ENCODE data around the gene IMPDH1.

The IMPDH1 gene

DNA sequence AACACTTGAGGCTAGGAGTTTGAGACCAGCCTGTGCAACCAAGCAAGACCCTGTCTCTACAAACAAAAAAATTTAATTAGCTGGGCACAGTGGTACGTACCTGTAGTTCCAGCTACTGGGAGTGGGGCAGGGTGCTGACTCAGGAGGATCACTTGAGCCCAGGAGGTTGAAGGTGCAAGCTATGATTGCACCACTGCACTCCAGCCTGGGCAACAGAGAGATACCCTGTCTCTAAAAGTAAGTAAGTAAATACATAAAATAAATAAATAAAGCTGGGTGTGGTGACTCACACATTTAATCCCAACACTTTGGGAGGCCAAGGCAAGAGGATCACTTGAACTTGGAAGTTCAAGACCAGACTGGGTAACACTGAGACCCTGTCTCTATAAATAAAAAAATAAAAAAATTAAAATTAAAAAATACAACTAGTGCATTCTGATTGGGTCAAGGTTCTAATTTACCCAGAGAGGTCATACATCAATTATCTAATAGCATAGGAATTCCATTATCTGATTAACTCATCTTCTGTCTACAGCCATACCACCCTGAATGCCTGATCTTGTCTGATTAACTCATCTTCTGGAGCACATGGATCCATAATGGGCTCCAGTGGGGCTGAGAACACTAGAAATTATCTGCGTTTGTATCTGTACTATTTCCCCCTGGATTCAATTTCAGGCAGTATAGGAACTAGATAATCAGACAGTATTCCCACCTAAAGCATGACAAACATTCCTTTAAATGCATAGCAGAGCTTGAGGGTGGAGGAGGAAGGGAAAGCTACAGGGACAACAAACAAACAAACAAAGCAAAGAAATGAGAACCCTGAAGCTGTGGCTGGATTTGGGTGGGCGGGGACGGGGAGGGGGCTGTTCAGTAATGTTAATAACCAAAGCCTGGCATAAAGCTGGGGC lies 24.9 kb upstream of the IMPDH1 start:
- TF ChIP-seq, protein P1, sequence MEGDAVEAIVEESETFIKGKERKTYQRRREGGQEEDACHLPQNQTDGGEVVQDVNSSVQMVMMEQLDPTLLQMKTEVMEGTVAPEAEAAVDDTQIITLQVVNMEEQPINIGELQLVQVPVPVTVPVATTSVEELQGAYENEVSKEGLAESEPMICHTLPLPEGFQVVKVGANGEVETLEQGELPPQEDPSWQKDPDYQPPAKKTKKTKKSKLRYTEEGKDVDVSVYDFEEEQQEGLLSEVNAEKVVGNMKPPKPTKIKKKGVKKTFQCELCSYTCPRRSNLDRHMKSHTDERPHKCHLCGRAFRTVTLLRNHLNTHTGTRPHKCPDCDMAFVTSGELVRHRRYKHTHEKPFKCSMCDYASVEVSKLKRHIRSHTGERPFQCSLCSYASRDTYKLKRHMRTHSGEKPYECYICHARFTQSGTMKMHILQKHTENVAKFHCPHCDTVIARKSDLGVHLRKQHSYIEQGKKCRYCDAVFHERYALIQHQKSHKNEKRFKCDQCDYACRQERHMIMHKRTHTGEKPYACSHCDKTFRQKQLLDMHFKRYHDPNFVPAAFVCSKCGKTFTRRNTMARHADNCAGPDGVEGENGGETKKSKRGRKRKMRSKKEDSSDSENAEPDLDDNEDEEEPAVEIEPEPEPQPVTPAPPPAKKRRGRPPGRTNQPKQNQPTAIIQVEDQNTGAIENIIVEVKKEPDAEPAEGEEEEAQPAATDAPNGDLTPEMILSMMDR (IDR thresholded peaks at IDR 0.05; ENCODE audit: insufficient read depth, low read depth, low read length, missing control alignments) = no peak
- no peak overlapping the region for H3K4me3 ChIP-seq (ENCODE audit: low read depth, low read length)
- DNase-seq (ENCODE audit: low read depth) = no peak

DNA sequence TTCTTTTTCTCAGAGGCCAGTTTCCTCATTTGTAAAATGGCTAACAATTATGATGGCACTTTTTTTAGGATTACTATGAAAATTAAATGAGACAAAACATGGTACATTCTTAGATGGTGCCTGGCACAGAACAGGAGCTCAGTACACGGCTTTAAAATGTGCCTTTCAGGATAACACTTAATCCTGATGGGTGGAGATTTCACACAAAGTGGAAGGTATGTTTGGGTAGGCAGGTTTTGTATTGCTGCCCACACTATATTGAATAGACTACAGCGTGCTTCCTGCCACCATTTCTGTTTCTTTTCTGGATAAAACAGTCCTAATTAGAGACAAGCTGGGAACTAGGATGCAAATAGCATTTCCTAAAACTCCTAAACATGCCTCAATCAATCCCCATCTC lies 22.0 kb upstream of the IMPDH1 start:
- TF ChIP-seq, protein P1 (IDR thresholded peaks at IDR 0.05; ENCODE audit: insufficient read depth, low read depth, low read length, missing control alignments) = no peak
- DNase-seq (ENCODE audit: low read depth) = no peak
- H3K4me3 ChIP-seq (ENCODE audit: low read depth, low read length) = no peak overlapping the region

DNA sequence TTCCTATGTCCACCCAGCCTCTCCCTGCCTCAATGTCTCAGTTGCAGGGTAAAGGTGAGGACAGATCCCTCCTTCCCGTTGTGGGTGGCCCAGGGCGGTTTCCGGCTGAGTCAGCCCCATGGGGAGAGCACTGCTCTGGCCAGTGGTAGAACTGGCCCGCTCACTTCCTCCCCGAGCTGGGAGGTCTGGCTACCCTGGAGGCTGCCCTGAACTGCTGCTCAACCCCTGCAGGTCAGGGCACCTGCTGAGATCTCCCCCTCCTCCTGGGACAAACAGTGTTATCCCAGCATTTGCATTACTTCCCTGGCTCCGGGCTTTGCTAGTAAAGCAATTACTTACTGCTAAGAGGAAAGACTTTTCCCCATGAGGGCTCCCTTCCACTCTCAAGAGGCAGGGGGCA lies 21.4 kb upstream of the IMPDH1 start:
- no peak for DNase-seq (ENCODE audit: low read depth)
- TF ChIP-seq, protein P1 (IDR thresholded peaks at IDR 0.05; ENCODE audit: insufficient read depth, low read depth, low read length, missing control alignments) = no peak
- no peak overlapping the region for H3K4me3 ChIP-seq (ENCODE audit: low read depth, low read length)

DNA sequence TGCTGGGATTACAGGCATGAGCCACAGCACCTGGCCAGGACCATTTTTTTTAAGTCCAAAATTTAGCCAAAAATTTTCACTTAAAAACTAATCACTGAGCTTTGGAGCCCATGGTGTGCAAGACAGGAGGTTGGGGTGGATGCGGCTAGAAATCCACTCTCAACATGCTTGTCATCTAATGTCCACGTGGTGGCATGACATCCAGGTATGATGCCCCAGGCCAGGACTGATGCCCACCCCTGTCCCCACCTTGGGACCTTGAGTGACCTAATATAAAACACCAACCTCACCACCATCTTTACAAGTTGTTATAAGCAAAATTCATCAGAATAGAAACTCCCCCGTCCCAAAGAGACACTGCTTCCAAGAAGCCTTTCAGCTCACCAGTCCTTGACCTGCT lies 20.4 kb upstream of the IMPDH1 start:
- TF ChIP-seq, protein P1 (IDR thresholded peaks at IDR 0.05; ENCODE audit: insufficient read depth, low read depth, low read length, missing control alignments) = no peak
- DNase-seq (ENCODE audit: low read depth) = no peak
- H3K4me3 ChIP-seq (ENCODE audit: low read depth, low read length) = no peak overlapping the region

DNA sequence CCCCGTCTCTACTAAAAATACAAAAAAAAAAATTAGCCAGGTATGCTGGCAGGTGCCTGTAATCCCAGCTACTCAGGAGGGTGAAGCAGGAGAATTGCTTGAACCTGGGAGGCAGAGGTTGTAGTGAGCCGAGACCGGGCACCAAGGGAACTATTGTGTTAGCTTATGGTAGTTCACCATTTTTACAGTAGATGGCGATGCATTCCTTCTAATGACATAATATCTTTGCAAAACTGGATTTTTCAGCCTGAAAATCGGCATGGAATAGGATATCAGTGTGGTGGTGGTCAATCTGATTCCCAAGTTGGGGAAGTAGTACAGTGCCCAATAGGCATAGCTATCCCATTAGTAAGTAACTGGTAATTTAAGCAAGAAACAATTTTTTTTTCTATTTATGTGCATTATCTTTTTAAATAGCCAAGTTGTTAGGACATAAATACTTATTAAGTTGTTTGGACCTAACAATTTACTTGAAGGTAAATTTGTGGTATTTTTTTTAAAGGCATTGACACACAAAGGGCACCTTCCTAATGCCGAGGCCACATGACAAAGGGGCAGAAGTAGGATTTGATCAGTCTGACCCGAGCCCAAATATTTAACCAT lies 17.6 kb upstream of the IMPDH1 start:
- no peak overlapping the region for H3K4me3 ChIP-seq (ENCODE audit: low read depth, low read length)
- DNase-seq (ENCODE audit: low read depth) = peak; percentile 65

DNA sequence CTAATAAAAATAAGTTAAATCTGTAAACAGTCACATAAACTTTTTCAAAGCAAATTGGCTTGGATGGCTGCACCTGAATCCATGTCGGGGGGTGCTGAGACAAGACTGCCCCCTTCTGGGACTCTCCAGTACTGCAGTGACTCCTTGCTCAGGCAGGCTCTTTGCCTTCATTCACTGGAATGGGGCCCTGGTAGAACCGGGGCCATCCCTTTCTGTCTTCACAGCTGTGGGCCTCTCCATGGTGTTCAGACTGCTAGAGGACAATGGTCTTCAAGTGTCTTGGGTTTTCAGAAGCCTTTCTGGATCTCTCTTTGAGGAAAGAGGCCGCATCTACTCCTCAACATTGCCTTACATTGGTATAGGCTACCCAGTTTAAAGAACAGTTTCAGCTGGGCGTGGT lies 16.1 kb upstream of the IMPDH1 start:
- DNase-seq (ENCODE audit: low read depth) = peak; percentile 73
- TF ChIP-seq, protein P1 (IDR thresholded peaks at IDR 0.05; ENCODE audit: insufficient read depth, low read depth, low read length, missing control alignments) = peak; percentile 93
- no peak overlapping the region for H3K4me3 ChIP-seq (ENCODE audit: low read depth, low read length)

More for the DNA sequence above, 17.6 kb upstream of the IMPDH1 start:
- TF ChIP-seq, protein P1 (IDR thresholded peaks at IDR 0.05; ENCODE audit: insufficient read depth, low read depth, low read length, missing control alignments) = peak; percentile 57

Data from GM12865 (cell line).